ENCODE results near the gene LSAMP. TPM values are rescaled to one million over a fixed set of nuclear protein-coding genes. Genes with fewer than 3 reads are reported as not detected.

Gene LSAMP
- total RNA-seq, 1 experiment from 2014 or later, result 5.7 TPM

- DNase-seq (ENCODE audit: low spot score), result no peak
- H3K27me3 Mint-ChIP-seq (ENCODE audit: low read depth), result no peaks in the 10 kb centered on the region
- H3K4me1 Mint-ChIP-seq, result peaks cover 12% of the 10 kb centered on the region
- POLR2A ChIA-PET, result no interaction called here
- no peak overlapping the region for H3K27ac Mint-ChIP-seq
- H3K36me3 Mint-ChIP-seq, result no peaks in the 10 kb centered on the region
- TF ChIP-seq PRDM15 (CRISPR knock-in tag; IDR thresholded peaks at IDR 0.05), result no peak
- no peak for TF ChIP-seq MAX (CRISPR knock-in tag; IDR thresholded peaks at IDR 0.05)
- TF ChIP-seq ZNF416 (CRISPR knock-in tag; IDR thresholded peaks at IDR 0.05), result no peak
- TF ChIP-seq ZNF671 (CRISPR knock-in tag; IDR thresholded peaks at IDR 0.05), result no peak
- TF ChIP-seq GTF2I (CRISPR knock-in tag; conservative IDR thresholded peaks at IDR 0.05), result no peak
- TF ChIP-seq ZNF219 (CRISPR knock-in tag; IDR thresholded peaks at IDR 0.05; ENCODE audit: borderline replicate concordance), result no peak
- no peak for TF ChIP-seq NFYB (CRISPR knock-in tag; conservative IDR thresholded peaks at IDR 0.05; ENCODE audit: low read depth)
- no peak for TF ChIP-seq OVOL2 (CRISPR knock-in tag; IDR thresholded peaks at IDR 0.05; ENCODE audit: borderline replicate concordance)
- CTCF ChIA-PET, result no interaction called here
- no peak overlapping the region for H3K4me3 Mint-ChIP-seq
- ATAC-seq, result no peak
- no peaks in the 10 kb centered on the region for H3K9me3 Mint-ChIP-seq
Measured at GRCh38 chr3:116051586-116051985, 393.7 kb downstream of the LSAMP start.

- H3K9me3 Mint-ChIP-seq, result no peaks in the 10 kb centered on the region
- DNase-seq (ENCODE audit: low spot score) (no peak), ATAC-seq (no peak)
- H3K27me3 Mint-ChIP-seq (ENCODE audit: low read depth), result no peaks in the 10 kb centered on the region
- no peaks in the 10 kb centered on the region for H3K36me3 Mint-ChIP-seq
- H3K27ac Mint-ChIP-seq, result no peak overlapping the region
- H3K4me3 Mint-ChIP-seq, result no peak overlapping the region
- TF ChIP-seq ATF6 (CRISPR knock-in tag; IDR thresholded peaks at IDR 0.05) (no peak), E2F5 (CRISPR knock-in tag; IDR thresholded peaks at IDR 0.05) (no peak), CBFB (CRISPR knock-in tag; IDR thresholded peaks at IDR 0.05; ENCODE audit: low read depth) (no peak), ATF1 (CRISPR knock-in tag; IDR thresholded peaks at IDR 0.05) (no peak), ELF4 (CRISPR knock-in tag; IDR thresholded peaks at IDR 0.05; ENCODE audit: low read depth) (no peak), CREB1 (CRISPR knock-in tag; IDR thresholded peaks at IDR 0.05) (no peak), ZNF416 (CRISPR knock-in tag; IDR thresholded peaks at IDR 0.05) (no peak), HMGA2 (CRISPR knock-in tag; IDR thresholded peaks at IDR 0.05) (no peak), ZNF232 (CRISPR knock-in tag; IDR thresholded peaks at IDR 0.05) (no peak), STAT6 (CRISPR knock-in tag; conservative IDR thresholded peaks at IDR 0.05; ENCODE audit: low read depth) (no peak), KAT7 (CRISPR knock-in tag; IDR thresholded peaks at IDR 0.05; ENCODE audit: borderline replicate concordance) (no peak), SP1 (CRISPR knock-in tag; conservative IDR thresholded peaks at IDR 0.05) (no peak), GRHL2 (CRISPR knock-in tag; IDR thresholded peaks at IDR 0.05; ENCODE audit: insufficient replicate concordance, severe bottlenecking) (no peak), ZNF317 (CRISPR knock-in tag; IDR thresholded peaks at IDR 0.05; ENCODE audit: borderline replicate concordance, low read depth) (no peak), USF2 (CRISPR knock-in tag; IDR thresholded peaks at IDR 0.05) (no peak), CDX4 (CRISPR knock-in tag; IDR thresholded peaks at IDR 0.05; ENCODE audit: borderline replicate concordance) (no peak), ATF2 (CRISPR knock-in tag; IDR thresholded peaks at IDR 0.05; ENCODE audit: borderline replicate concordance, low read depth) (no peak)
- H3K4me1 Mint-ChIP-seq, result peaks cover 16% of the 10 kb centered on the region
- ChIA-PET POLR2A (no interaction called here), CTCF (interaction anchor here (1.3 kb wide), 1 partner anchor 16 kb away, joined by 4 read pairs; no protein-coding TSS in a partner anchor)
Measured at GRCh38 chr3:116051040-116051439, 394.2 kb downstream of the LSAMP start.
